Measurements from ENCODE around the gene STIMATE.

Gene STIMATE

DNA sequence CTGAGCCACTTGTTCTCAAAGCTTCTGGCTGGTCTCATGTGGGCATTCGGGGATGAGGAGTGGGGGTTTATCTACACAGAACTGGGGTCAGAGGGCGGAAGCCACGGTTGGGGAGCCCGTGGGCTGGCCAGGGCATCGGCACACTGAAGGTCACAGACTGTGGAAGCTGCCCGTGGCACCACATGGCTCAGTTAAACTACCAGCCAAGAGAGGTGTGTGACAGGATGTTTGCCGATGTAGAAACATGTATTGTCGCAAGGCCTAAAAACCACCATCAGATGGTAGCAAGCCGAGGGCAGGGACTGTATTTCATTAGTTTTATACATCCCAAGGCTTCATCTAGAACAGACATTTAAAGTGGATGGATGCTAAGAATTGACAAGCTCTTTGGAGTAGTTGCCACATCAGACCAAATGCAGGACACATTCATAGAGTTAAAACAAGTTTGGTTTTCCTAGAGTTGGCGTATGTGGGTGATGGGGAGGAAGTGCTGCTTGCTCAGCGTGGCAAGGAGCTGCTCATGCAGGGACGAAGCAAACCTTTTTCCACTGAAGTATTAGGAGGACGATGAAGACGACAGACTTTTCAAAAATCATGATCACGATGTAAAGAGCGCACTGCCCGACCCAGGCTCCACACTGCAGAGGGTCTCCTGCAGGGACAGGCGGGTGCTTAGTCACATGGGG is 52.9 kb downstream of the STIMATE start:
- H3K9me3 ChIP-seq (ENCODE audit: control insufficient read depth, insufficient read depth, low read depth, low read length), result no peaks in the 10 kb centered on the region
- peaks cover 0 to 49% of the 10 kb centered on the region in 2 experiments; a peak in 1 of 3 replicates for H3K36me3 ChIP-seq (ENCODE audit: control insufficient read depth in 2 of 2, insufficient read depth in 1 of 2, low read length in 2 of 2)
- POLR2A ChIA-PET, result no interaction called here
- TF ChIP-seq KLF17 (tag by site-specific recombination; IDR thresholded peaks at IDR 0.05) (no peak), KLF1 (tag by site-specific recombination; IDR thresholded peaks at IDR 0.05) (no peak), ZNF404 (tag by site-specific recombination; IDR thresholded peaks at IDR 0.05) (no peak), ZNF2 (tag by site-specific recombination; IDR thresholded peaks at IDR 0.05) (no peak), ZNF654 (tag by site-specific recombination; IDR thresholded peaks at IDR 0.05; ENCODE audit: low read depth) (no peak), ZNF280D (tag by site-specific recombination; IDR thresholded peaks at IDR 0.05) (no peak), ZNF670 (tag by site-specific recombination; IDR thresholded peaks at IDR 0.05; ENCODE audit: low read depth) (no peak), ZNF426 (tag by site-specific recombination; IDR thresholded peaks at IDR 0.05) (no peak), ZNF433 (tag by site-specific recombination; IDR thresholded peaks at IDR 0.05; ENCODE audit: low read depth) (no peak), GLI2 (tag by site-specific recombination; IDR thresholded peaks at IDR 0.05; ENCODE audit: borderline replicate concordance, low read depth) (no peak), ZNF521 (tag by site-specific recombination; IDR thresholded peaks at IDR 0.05) (no peak)
- TF ChIP-seq, protein P1, sequence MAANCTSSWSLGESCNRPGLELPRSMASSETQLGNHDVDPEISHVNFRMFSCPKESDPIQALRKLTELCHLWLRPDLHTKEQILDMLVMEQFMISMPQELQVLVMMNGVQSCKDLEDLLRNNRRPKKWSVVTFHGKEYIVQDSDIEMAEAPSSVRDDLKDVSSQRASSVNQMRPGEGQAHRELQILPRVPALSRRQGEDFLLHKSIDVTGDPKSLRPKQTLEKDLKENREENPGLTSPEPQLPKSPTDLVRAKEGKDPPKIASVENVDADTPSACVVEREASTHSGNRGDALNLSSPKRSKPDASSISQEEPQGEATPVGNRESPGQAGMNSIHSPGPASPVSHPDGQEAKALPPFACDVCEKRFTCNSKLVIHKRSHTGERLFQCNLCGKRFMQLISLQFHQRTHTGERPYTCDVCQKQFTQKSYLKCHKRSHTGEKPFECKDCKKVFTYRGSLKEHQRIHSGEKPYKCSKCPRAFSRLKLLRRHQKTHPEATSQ (tag by site-specific recombination; IDR thresholded peaks at IDR 0.05), result no peak
- H3K4me1 ChIP-seq (ENCODE audit: control insufficient read depth, insufficient read depth, low read length), result no peaks in the 10 kb centered on the region
- no peak overlapping the region for H3K4me3 ChIP-seq (ENCODE audit: low read depth, low read length)
- no peak overlapping the region for H3K27ac ChIP-seq (ENCODE audit: extremely low read depth, low read depth, low read length)
- CTCF ChIA-PET, result interaction anchor here (1.1 kb wide), 1 partner anchor 10 kb away, joined by 4 read pairs; the partner anchor contains the start of gene MUSTN1

- no peak for TF ChIP-seq ZNF530 (tag by site-specific recombination; IDR thresholded peaks at IDR 0.05; ENCODE audit: low read depth)
- no peak for TF ChIP-seq ZNF585B (tag by site-specific recombination; IDR thresholded peaks at IDR 0.05)
- TF ChIP-seq ATF2 (tag by site-specific recombination; IDR thresholded peaks at IDR 0.05; ENCODE audit: low read depth), result no peak
- no peak for TF ChIP-seq ZNF350 (tag by site-specific recombination; IDR thresholded peaks at IDR 0.05)
- TF ChIP-seq GLIS2 (tag by site-specific recombination; IDR thresholded peaks at IDR 0.05), result no peak
- TF ChIP-seq SETDB1 (IDR thresholded peaks at IDR 0.05; ENCODE audit: insufficient read length, low read length), result no peak
- no peak for TF ChIP-seq ZNF266 (tag by site-specific recombination; IDR thresholded peaks at IDR 0.05; ENCODE audit: low read depth)
- no peak for TF ChIP-seq ZNF169 (tag by site-specific recombination; IDR thresholded peaks at IDR 0.05)
- TF ChIP-seq, protein P2, sequence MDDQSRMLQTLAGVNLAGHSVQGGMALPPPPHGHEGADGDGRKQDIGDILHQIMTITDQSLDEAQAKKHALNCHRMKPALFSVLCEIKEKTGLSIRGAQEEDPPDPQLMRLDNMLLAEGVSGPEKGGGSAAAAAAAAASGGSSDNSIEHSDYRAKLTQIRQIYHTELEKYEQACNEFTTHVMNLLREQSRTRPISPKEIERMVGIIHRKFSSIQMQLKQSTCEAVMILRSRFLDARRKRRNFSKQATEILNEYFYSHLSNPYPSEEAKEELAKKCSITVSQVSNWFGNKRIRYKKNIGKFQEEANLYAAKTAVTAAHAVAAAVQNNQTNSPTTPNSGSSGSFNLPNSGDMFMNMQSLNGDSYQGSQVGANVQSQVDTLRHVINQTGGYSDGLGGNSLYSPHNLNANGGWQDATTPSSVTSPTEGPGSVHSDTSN (CRISPR knock-in tag; IDR thresholded peaks at IDR 0.05), result no peak
- no peak for TF ChIP-seq ZNF26 (tag by site-specific recombination; IDR thresholded peaks at IDR 0.05)
- TF ChIP-seq ZNF366 (tag by site-specific recombination; conservative IDR thresholded peaks at IDR 0.05), result no peak
- Histone ChIP-seq H3K4me1 (ENCODE audit: control insufficient read depth, insufficient read depth, low read length) (no peaks in the 10 kb centered on the region), H3K27ac (ENCODE audit: extremely low read depth, low read depth, low read length) (no peak overlapping the region), H3K36me3 (ENCODE audit: control insufficient read depth in 2 of 2, insufficient read depth in 1 of 2, low read length in 2 of 2) (peaks cover 0 to 48% of the 10 kb centered on the region in 2 experiments; a peak in 1 of 3 replicates), H3K4me3 (ENCODE audit: low read depth, low read length) (no peak overlapping the region), H3K9me3 (ENCODE audit: control insufficient read depth, insufficient read depth, low read depth, low read length) (no peaks in the 10 kb centered on the region)
- ChIA-PET POLR2A (no interaction called here), CTCF (no interaction called here)
These were observed 53.5 kb downstream of the STIMATE start for GRCh38 chr3:52843881-52844280.

All from HEK293 (cell line).